GM21528 (cell line): Measurements from ENCODE around the gene GPR45.
"Not testable (repeated sequence)": the region's sequence is repeated elsewhere in the genome, so short reads cannot be mapped to it uniquely, and the experiment has no call there.

Source experiments
- ATAC-seq: cut with Tn5 transposase; IDR thresholded peaks from one replicate; pipeline ENCODE4 v1.9.1; 2021; ENCODE audit warnings: mild to moderate bottlenecking, moderate library complexity; ENCODE audit not compliant: unreplicated experiment, low FRiP score

GPR45 gene

DNA sequence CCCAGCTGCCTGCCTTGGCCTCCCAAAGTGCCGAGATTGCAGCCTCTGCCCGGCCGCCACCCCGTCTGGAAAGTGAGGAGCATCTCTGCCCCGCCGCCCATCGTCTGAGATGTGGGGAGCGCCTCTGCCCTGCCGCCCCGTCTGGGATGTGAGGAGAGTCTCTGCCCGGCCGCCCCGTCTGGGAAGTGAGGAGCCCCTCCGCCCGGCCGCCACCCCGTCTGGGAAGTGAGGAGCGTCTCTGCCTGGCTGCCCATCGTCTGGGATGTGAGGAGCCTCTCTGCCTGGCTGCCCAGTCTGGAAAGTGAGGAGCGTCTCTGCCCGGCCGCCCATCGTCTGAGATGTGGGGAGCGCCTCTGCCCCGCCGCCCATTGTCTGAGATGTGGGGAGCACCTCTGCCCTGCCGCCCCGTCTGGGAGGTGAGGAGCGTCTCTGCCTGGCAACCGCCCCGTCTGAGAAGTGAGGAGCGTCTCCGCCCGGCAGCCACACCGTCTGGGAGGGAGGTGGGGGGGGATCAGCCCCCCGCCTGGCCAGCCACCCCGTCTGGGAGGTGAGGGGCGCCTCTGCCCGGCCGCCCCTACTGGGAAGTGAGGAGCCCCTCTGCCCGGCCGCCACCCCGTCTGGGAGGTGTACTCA, 9.6 kb downstream of the GPR45 start:
- ATAC-seq, result not testable (repeated sequence)

DNA sequence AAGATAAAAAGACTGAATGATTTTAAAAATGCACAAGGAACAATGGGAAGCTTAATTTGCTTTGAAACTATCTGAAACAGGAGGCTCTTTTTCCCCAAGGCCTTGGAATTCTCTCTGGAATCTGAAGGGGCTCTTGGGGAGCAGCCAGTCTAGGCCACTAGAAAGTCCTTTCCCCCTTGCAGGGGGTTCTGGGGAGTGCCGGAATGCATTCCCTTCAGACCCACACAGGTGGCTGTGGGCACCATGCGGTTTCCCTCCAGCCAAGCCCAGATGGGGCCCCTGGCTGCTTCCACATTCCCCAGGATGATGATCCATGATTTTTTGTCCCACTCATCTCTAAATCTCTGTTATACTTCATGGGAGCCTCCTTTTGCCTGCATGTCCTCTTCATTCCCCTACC, 10.7 kb downstream of the GPR45 start:
- no peak for ATAC-seq

DNA sequence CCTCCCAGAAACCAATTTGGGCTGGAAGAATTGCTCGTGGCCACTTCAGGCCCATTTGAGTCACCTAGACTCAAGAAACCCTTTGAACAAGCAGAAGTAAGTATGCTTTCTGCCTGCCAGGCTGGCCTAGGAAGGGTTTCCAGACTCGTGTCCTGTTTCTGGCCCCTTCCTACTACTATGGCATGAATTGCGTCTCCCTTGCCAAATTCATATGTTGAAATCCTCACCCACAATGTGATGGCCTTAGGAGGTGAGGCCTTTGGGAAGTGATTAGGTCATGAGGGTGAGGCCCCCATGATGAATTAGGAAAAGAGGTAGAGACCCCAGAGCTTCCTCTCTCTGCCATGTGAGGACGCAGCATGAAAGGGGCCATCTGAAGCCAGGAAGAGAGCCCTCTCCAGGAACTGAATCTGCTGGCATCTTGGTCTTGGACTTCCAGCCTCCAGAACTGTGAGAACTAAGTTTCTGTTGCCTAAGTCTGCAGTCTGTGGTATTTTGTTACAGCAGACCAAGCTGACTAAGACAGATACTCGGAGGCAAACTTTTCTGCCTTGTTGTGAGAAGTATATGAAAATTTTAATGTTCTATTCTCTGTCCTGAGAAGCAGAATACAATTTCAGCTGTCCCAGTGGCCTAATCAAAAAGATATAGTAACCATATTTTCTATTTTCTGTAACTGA, 13.1 kb downstream of the GPR45 start:
- no peak for ATAC-seq

DNA sequence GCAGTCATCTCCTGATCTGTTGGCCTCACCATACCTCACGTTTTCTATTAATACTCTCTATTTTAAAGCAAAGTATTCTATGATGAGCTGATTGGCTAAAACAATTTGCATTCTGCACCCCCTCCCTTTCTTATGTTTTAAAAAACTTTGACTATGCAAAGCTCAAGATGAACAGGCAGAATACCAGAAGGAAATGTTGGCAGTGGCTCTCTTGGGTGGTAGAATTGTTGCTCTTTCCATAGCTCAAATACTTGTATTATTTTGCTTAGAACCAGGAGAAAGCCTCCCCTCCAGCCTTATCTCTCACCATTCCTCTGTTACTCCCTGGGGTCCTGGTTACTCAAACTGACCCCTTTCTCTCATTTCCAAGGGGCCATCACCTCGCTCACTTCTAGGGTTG, 14.4 kb downstream of the GPR45 start:
- no peak for ATAC-seq

DNA sequence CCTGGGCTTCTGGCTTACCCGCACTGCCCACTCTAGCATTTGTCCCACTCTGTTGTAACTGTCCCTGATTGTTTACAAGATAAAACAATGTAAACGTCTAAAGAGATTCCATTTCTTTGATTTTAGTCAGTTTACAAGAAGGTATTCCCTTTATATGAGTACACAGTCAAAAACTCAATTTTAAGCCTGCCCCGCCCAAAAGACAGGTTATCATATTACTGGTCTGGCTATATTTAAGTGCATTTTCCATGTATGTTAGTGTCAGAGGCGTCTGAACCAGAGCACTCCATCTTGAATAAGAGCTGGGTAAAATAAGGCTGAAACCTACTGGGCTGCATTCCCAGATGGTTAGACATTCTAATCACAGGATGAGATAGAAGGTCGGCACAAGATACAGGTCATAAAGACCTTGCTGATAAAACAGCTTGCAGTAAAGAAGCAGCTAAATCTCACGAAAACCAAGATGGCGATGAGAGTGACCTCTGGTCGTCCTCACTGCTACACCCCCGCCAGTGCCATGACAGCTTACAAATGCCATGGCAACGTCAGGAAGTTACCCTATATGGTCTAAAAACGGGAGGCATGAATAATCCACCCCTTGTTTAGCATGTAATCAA, 15.0 kb downstream of the GPR45 start:
- ATAC-seq, result no peak

DNA sequence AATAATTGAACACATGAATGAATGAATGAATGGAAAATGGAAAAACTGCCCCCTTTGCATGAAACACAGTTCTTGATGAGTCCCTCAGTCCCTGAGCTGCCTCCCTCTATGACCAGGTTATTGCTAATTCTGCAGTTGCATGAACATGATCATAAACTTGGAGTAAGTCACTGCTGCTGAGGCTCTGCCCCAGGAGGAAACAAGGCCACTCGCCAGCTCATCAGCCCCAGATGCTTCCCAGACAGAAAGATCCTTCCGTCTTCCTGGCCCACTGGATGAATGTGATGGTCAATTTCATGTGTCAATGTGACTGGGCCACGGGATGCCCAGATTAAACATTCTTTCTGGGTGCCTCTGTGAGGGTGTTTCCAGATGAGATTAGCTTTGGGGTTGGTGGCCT, 16.4 kb downstream of the GPR45 start:
- ATAC-seq, result no peak

DNA sequence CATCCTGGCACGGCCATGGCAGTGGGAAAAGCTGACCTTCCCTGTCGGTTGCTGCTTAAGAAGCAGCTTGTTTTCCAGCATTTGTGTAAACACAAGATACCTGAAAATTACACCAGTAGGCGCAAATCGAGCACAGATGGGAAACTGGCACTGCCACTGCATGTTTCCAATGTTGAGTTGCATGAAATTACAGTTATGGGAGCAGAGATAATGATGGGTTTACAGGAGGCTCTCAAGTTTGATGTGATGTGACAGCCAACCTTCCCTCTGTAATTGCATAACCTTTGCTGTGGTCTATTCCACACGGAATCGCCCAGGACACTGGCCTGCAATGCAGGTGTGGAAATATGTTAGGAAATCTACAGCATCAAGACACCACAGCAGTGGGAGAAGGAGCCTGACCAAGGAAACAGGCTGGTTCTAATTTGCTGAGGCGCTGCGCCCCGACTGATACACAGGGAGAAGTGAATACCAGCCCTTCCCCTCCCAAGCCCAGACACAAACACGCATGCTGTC, 17.4 kb downstream of the GPR45 start:
- ATAC-seq, result no peak

DNA sequence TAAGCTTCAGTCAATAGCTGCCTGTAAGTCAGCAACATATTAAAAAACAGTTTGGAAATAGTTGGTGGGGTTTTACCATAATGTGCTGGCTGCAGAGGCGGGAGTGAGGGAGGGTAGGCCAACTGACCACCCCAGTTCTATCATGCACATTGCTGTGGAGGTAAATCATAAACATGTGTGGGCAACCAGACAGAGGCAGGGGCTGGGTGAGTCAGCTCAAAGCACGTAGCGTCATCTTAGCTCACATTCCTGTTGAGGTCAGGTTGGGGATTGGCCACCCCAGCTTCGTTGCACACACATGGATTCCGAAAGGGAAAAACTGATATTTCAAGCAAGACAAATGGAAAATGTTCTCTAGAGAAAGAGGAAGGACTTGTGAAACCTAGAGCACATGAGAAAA, 19.5 kb downstream of the GPR45 start:
- ATAC-seq, result no peak

DNA sequence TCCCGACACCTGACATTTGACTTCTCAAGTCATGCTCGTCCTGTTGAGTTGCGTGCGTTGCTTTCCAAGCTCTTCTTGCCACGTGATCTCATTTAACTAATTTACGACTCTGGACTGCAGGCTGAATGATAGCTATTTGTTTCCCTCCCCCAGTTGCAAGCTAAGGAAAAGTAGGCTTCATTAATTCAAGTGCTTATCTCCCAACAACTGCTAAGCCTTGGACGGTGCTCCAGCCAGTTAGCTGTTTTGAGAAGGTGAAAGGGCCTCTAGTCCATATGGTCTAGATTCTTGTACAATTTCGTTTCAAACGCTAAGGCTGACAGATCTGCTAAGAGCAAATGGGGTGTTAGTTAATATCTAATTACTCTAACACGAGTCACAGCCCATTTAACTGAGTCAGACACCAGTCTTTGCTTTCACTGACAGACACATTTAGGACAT, 21.1 kb downstream of the GPR45 start:
- no peak for ATAC-seq

DNA sequence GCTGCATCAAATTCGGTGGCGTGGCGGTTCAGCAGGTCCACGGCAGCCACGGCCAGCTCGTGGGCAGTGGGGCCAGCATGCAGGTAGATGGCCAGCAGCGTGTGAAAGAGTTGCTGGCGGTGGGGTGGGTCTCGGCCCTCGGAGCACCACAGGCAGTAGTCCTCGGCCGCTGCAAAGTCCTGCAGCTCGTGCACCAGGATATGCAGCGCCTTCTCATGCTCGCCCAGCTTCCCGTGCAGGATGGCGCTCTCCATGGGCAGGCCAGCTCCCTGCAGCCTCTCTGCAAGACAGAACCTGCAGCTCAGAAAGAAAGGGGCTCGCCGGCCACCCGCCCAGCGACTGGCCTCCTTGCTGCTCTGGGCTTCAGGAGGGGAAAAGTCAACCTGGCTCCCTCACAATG, 27.9 kb downstream of the GPR45 start:
- no peak for ATAC-seq

DNA sequence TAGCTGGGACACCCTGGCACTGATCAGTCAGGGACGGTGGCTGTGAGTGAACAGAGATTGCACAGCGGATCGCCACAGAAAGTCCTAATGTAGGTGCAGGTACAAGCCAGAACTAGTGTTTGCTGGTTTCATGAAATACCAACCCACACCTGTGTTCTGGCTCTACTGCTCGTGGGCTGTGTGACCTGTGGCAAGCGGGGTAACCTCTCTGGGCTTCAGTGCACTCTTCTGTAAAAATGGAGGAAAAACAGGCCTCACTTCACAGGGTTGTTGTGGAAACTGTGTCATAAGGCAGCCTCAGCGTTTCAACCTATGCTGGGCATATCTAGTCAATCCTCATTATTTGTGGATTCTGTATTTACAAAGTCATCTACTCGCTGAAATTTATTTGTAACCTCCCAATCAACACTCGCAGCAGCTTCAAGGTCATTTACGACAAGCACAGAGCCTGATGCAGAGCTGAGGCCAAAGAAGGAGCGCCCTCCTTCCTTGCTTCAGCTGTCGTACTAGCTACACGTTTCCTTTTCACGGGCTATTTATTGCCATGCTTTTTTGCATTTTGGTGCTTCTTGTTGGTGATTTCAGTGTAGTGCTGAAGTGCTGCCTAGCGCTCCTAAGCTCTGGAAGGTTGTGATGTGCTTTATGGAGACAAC, 30.0 kb downstream of the GPR45 start:
- ATAC-seq, result no peak

DNA sequence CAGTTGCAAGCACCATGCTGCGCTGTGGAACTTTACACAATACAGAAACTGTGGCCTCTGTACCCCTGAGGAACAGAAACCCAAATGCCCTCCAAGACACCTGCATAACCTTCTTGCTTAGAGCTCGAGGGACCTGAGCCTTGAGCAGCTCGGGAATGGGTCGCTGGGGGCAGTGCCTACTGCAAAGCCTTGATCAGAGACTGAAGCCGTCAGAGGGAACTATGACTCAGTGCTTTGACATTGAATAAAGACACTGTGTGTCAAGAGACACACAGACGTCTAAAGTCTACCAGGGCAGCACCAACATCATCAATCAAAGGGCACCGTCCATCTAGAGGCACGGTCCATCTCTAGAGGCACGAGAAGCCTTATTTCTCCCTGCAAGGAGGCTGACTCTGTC, 30.6 kb downstream of the GPR45 start:
- no peak for ATAC-seq

DNA sequence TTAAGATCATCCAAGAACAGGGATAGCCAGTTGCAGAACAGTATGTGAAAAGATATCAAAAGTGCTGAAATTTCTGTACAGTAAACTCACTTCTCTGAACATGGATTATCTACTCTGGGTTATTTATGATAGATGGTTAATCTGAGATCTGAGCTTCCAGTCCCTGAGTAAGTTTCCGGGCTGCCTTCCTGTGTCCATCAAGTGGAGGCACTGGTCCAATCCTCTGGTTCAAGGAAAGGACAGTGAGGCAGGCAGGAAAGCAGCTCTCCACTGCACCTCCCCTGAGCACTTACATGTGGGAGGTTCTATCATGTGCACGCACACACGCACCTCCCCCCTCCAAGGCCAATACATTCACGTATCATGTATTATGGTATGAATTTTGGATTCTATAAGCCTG, 32.5 kb downstream of the GPR45 start:
- ATAC-seq, result no peak

DNA sequence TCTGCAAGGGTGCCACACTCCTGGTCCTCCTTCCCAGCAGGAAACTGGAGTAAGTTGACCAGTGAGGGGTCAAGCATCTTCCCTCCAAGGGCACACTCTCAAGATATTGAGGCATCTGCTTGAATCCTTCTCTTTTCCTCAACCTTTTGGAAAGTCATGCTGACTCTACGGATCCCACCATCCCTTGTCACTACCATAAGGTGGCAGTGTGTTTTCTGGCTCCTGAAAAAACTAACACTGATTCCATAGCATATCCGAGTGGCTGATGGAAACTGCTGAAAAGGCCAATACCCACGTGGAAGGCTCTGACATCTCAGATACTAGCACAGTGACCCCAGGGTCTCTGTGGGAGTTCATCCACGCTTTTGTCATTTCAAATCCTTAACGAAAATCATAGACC, 37.1 kb downstream of the GPR45 start:
- no peak for ATAC-seq

DNA sequence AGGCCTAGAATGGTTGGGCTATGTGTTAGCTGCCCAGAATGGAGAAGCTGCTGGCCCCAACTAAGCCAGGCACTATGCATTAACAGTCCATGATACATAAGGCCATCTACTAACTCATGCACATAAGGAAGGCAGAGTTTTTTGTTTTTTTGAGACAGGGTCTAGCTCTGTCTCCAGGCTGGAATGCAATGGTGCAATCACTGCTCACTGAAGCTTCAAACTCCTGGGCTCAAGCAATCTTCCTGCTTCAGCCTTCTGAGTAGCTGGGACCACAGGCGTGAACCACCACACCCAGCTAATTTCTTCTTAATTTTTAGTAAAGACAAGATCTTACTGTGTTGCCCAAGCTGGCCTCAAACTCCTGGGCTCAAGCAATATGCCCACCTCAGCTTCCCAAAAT, 37.6 kb downstream of the GPR45 start:
- ATAC-seq, result no peak

DNA sequence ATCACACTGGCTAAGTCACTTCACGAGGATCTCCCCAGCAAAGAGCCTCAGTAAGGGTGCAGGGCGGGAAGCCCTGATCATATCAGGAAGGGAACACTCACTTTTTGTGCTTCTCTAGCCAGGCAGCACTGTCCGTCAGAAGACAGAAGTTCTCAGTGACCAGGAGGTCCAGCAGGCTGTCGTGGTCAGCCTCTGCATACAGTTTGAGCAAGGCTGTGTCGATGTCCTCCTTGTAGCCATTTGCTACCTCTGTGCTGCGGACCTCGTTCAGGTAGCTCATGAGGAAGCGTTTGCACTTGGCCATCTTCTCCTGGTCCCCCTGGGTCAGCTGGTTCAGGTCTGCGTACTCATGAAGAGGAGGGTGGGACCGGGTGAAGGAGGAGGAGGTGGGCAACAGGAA, 38.7 kb downstream of the GPR45 start:
- no peak for ATAC-seq

DNA sequence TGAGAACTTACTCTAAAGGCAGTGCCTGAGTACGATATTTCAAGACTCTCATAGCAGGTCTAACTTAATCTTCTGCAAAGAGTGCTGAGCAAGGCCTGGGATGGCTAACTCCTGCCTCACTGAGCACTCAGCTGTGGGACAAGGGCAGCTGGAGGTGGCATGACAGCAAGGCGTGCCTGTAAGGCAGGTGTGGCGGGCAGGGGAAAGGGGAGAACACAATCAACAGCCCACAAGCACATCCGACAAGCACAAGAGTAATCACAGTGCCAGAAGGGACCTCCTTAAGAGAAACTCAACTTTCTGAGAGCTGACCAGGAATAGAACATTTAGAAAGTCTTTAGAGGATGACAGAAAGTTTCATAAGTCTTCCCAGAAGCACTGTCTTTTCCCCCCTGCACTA, 42.0 kb downstream of the GPR45 start:
- ATAC-seq, result no peak

DNA sequence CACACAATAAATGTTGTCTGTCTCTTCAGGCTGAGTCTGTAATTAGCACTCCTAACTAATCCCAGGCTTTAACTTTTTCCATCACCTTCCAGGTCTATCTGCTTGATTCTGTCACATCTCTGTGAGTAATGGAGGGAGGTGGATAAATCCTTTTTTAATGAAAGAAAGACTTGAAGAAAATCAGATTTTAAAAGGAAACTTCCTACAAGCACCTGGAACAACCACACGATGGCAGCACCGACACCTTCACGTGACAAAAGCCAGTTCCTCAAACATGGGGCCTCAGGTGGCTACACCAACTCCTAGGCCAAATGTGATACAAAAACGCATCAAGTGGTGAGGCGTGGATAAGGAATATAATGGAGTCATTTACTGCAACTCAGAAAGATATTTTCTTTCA, 46.1 kb downstream of the GPR45 start:
- no peak for ATAC-seq

DNA sequence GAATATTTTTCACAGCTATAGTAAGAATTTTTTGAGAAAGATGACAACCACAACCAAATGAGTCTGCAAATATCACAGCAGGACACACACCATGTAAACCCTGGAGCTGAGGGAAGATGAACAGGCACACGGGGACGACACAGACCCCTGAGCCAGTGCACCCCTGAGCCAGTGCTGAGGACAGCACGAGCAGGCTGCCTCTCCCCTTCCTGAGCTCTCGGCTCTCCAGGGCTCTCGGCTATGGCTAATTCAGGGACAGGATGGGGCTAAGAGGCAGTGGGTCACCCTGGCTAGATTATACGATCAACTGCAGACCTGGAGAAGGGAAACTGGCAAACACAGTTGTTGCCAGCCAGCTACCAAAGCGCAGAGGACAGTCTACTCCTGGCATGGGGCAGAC, 46.6 kb downstream of the GPR45 start:
- no peak for ATAC-seq

DNA sequence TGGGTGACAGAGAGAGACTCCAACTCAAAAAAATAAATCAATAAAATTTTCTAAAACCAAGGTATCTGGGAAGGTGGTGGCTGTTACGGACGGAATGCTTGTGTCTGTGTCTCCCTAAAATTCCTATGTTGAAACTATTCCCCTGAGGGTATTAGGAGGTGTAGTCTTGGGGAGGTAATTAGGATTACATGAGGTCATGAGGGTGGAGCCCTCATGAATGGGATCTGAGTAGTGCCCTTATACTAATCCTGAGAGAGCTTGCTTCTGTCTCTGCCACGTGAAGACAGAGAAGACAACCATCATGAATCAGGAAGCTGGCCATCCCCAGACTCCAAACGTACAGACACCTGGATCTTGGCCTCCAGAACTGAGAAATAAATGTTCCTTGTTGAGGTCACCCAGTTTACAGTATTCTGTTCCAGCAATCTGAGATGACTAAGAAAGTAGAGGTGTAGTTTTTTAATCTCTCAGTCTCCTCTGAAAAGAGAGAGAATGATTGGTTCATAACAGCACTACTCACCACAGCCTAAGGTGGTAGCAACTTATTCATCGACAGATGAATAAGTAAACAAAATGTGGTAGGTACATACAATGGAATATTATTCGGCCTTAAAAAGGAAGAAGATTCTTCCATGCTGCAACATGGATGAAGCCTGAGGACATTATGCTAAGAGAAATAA, 49.6 kb downstream of the GPR45 start:
- ATAC-seq, result no peak

DNA sequence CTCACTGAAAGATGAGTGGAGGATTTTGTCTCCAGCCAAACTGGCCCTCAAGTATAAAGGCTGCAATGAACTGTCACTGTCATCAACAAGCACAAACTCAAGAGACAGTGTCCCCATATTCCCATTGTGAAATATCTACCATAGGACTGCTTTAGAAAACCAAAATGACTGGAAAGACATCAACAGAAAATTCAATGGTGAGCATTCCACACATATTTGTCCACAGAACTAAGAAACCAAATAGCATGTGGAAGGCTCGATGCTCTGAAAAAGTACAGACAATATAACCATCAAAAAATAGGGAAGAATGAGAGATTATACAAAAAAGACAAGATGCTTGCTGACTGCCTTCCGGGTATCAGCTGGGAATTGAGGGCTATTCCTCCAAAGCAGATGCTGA, 50.4 kb downstream of the GPR45 start:
- ATAC-seq, result no peak
